Panc1 (cell line): Measurements from ENCODE around the gene ZNF836. TPM values are rescaled to one million over a fixed set of nuclear protein-coding genes. Genes with fewer than 3 reads are reported as not detected.

ENCODE experiments used
- ATAC-seq: fragments of 200-7000 bp; cut with Tn5 transposase; 2 replicates; pipeline ENCODE4 v1.9.1; 2020; ENCODE audit warnings: mild to moderate bottlenecking, moderate library complexity
- BruUV-seq: library from RNA; stranded (reverse); fragments of 400-500 nt; replicated peaks from 2 replicates; lab custom pipeline; 2021; lab: Mats Ljungman, UMichigan
- CTCF ChIA-PET: fragments of 300-600 bp; sonication (Branson Sonifier 250); formaldehyde crosslinking; loops from one replicate; lab custom pipeline; 2022; ENCODE audit warnings: antibody characterized with exemption; lab: Charles Lee
- POLR2A ChIA-PET: fragments of 300-600 bp; sonication (Branson Sonifier 250); formaldehyde crosslinking; loops from one replicate; lab custom pipeline; 2022; ENCODE audit warnings: antibody characterized with exemption; lab: Charles Lee
- DNase-seq: peaks from one replicate; pipeline ENCODE4 v3.0.0-alpha.2; 2010; ENCODE audit warnings: low read depth, low spot score
- H3K27ac ChIP-seq: 2 replicates; pipeline ENCODE4 v1.5.1; 2011; ENCODE audit warnings: mild to moderate bottlenecking, low read length, inconsistent platforms
- H3K27me3 ChIP-seq: fragments of 200-500 bp; sonication (Bioruptor generic); 2 replicates; pipeline ENCODE4 v1.6.0; 2014; ENCODE audit warnings: low read length, inconsistent platforms; ENCODE audit not compliant: control insufficient read depth, insufficient read depth
- H3K36me3 ChIP-seq: fragments of 200-500 bp; sonication (Bioruptor generic); 2 replicates; pipeline ENCODE4 v1.5.1; 2014; ENCODE audit warnings: inconsistent platforms, mild to moderate bottlenecking, low read length, moderate library complexity; ENCODE audit not compliant: control insufficient read depth, insufficient read depth
- H3K4me1 ChIP-seq: 2 replicates; pipeline ENCODE4 v1.5.1; 2011; ENCODE audit warnings: inconsistent platforms, mild to moderate bottlenecking, low read length, moderate library complexity; ENCODE audit not compliant: control insufficient read depth, insufficient read depth
- H3K4me3 ChIP-seq, 2 experiments: 2 replicates each; pipeline ENCODE4 v1.5.1; 2011 to 2012; ENCODE audit warnings: low read depth in 2 of 2, low read length in 2 of 2, mild to moderate bottlenecking in 2 of 2, inconsistent platforms in 1 of 2, moderate library complexity in 1 of 2
- H3K9me3 ChIP-seq: fragments of 200-500 bp; sonication (Bioruptor generic); 2 replicates; pipeline ENCODE4 v1.5.1; 2014; ENCODE audit warnings: low read depth, mild to moderate bottlenecking, inconsistent platforms, low read length, moderate library complexity; ENCODE audit not compliant: control insufficient read depth, insufficient read depth
- POLR2AphosphoS5 ChIP-seq: IDR thresholded peaks from 2 replicates; pipeline ENCODE4 v1.6.1; 2012; ENCODE audit warnings: mild to moderate bottlenecking, low read depth, low read length, moderate library complexity
- SIN3A ChIP-seq: IDR thresholded peaks from 2 replicates; pipeline ENCODE4 v1.6.1; 2012; ENCODE audit warnings: low read depth, mild to moderate bottlenecking, low read length, moderate library complexity, borderline replicate concordance; ENCODE audit not compliant: insufficient read depth
- TCF7L2 ChIP-seq: IDR thresholded peaks from 2 replicates; pipeline ENCODE4 v1.6.1; 2011; ENCODE audit warnings: mild to moderate bottlenecking, low read depth, low read length, inconsistent platforms
- in situ Hi-C: cut with HindIII; loops from 2 replicates; pipeline ENCODE4 v1.10.0; 2016; ENCODE audit warnings: low sequenced_read_pairs, low pct_unique_long_range_greater_than_20kb
- intact Hi-C: fragments of 100-400 bp; cut with micrococcal nuclease; formaldehyde crosslinking; loops from one replicate; pipeline ENCODE4 v1.10.0; 2022; ENCODE audit not compliant: unreplicated experiment
- total RNA-seq: library from RNA; stranded (reverse); gene quantifications from one replicate; pipeline ENCODE4 v1.2.1, GENCODE V29; 2021; ENCODE audit not compliant: unreplicated experiment
- TF ChIP-seq, protein P1 (sequence below), 2 experiments: IDR thresholded peaks; 2 replicates each; pipeline ENCODE4 v1.6.1; 2011 to 2012; ENCODE audit warnings: low read depth in 2 of 2, control low read depth in 1 of 2, low read length in 1 of 2, mild to moderate bottlenecking in 1 of 2, moderate library complexity in 1 of 2; ENCODE audit not compliant: insufficient read depth in 1 of 2
- TF ChIP-seq, protein P2 (sequence below): fragments of 450-650 bp; IDR thresholded peaks from 2 replicates; pipeline ENCODE4 v1.5.1; 2017; ENCODE audit warnings: mild to moderate bottlenecking

The ZNF836 gene
- total RNA-seq, 1 experiment from 2014 or later, result 6.3 TPM

GRCh38 chr19:52200044-52200443 lies 28.6 kb upstream of the ZNF836 start:
- ATAC-seq, result no peak
- no peaks in the 10 kb centered on the region for H3K4me1 ChIP-seq
- H3K4me3 ChIP-seq, result no peak overlapping the region
- no peak for DNase-seq
- BruUV-seq, result no TSS peak
- no peaks in the 10 kb centered on the region for H3K27me3 ChIP-seq
- H3K36me3 ChIP-seq, result peaks cover 6% of the 10 kb centered on the region
- in situ Hi-C loops (no loop called here), intact Hi-C loops (no loop called here)
- ChIA-PET POLR2A (no interaction called here), CTCF (no interaction called here)
- TF ChIP-seq, protein P1, sequence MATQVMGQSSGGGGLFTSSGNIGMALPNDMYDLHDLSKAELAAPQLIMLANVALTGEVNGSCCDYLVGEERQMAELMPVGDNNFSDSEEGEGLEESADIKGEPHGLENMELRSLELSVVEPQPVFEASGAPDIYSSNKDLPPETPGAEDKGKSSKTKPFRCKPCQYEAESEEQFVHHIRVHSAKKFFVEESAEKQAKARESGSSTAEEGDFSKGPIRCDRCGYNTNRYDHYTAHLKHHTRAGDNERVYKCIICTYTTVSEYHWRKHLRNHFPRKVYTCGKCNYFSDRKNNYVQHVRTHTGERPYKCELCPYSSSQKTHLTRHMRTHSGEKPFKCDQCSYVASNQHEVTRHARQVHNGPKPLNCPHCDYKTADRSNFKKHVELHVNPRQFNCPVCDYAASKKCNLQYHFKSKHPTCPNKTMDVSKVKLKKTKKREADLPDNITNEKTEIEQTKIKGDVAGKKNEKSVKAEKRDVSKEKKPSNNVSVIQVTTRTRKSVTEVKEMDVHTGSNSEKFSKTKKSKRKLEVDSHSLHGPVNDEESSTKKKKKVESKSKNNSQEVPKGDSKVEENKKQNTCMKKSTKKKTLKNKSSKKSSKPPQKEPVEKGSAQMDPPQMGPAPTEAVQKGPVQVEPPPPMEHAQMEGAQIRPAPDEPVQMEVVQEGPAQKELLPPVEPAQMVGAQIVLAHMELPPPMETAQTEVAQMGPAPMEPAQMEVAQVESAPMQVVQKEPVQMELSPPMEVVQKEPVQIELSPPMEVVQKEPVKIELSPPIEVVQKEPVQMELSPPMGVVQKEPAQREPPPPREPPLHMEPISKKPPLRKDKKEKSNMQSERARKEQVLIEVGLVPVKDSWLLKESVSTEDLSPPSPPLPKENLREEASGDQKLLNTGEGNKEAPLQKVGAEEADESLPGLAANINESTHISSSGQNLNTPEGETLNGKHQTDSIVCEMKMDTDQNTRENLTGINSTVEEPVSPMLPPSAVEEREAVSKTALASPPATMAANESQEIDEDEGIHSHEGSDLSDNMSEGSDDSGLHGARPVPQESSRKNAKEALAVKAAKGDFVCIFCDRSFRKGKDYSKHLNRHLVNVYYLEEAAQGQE (IDR thresholded peaks at IDR 0.05; ENCODE audit: insufficient read depth in 1 of 2, low read depth in 2 of 2, low read length in 1 of 2), result no peak
- TF ChIP-seq TCF7L2 (no peak), SIN3A (no peak), POLR2AphosphoS5 (no peak)
- TF ChIP-seq, protein P2, sequence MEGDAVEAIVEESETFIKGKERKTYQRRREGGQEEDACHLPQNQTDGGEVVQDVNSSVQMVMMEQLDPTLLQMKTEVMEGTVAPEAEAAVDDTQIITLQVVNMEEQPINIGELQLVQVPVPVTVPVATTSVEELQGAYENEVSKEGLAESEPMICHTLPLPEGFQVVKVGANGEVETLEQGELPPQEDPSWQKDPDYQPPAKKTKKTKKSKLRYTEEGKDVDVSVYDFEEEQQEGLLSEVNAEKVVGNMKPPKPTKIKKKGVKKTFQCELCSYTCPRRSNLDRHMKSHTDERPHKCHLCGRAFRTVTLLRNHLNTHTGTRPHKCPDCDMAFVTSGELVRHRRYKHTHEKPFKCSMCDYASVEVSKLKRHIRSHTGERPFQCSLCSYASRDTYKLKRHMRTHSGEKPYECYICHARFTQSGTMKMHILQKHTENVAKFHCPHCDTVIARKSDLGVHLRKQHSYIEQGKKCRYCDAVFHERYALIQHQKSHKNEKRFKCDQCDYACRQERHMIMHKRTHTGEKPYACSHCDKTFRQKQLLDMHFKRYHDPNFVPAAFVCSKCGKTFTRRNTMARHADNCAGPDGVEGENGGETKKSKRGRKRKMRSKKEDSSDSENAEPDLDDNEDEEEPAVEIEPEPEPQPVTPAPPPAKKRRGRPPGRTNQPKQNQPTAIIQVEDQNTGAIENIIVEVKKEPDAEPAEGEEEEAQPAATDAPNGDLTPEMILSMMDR, result no peak
- H3K9me3 ChIP-seq, result no peaks in the 10 kb centered on the region
- H3K27ac ChIP-seq, result no peak overlapping the region

- no TSS peak for BruUV-seq
- no peak for DNase-seq
- POLR2A ChIA-PET, result no interaction called here
- H3K9me3 ChIP-seq, result no peaks in the 10 kb centered on the region
- TF ChIP-seq SIN3A (no peak), POLR2AphosphoS5 (no peak), TCF7L2 (no peak)
- TF ChIP-seq, protein P2, result no peak
- TF ChIP-seq, protein P1 (IDR thresholded peaks at IDR 0.05; ENCODE audit: insufficient read depth in 1 of 2, low read depth in 2 of 2, low read length in 1 of 2), result no peak
- H3K36me3 ChIP-seq, result peaks cover 6% of the 10 kb centered on the region
- H3K27ac ChIP-seq, result no peak overlapping the region
- H3K4me1 ChIP-seq, result no peaks in the 10 kb centered on the region
- intact Hi-C loops (no loop called here), in situ Hi-C loops (no loop called here)
- H3K27me3 ChIP-seq, result no peaks in the 10 kb centered on the region
- H3K4me3 ChIP-seq, result no peak overlapping the region
- no peak for ATAC-seq
- CTCF ChIA-PET, result no interaction called here
Measured at GRCh38 chr19:52198678-52199077, 27.3 kb upstream of the ZNF836 start.
